Urinary bladder (tissue), 4 donors: Measurements from ENCODE around the gene KLHL8. TPM values are rescaled to one million over a fixed set of nuclear protein-coding genes. Genes with fewer than 3 reads are reported as not detected.

ENCODE experiments used
- DNase-seq: peaks from one replicate; pipeline ENCODE4 v3.0.0-alpha.2; 2015; ENCODE audit errors: extremely low spot score
- H3K27ac ChIP-seq: one replicate; pipeline ENCODE4 v1.5.1; 2013; ENCODE audit warnings: low read depth, mild to moderate bottlenecking, moderate library complexity
- H3K36me3 ChIP-seq: one replicate; pipeline ENCODE4 v1.6.1; 2013; ENCODE audit warnings: mild to moderate bottlenecking, moderate library complexity; ENCODE audit not compliant: insufficient read depth
- H3K4me1 ChIP-seq: one replicate; pipeline ENCODE4 v1.6.1; 2013; ENCODE audit warnings: mild to moderate bottlenecking, moderate library complexity; ENCODE audit not compliant: insufficient read depth
- H3K4me3 ChIP-seq: one replicate; pipeline ENCODE4 v1.5.1; 2013; ENCODE audit warnings: low read depth, low read length
- WGBS: extraction: QIAGEN DNeasy Blood & Tissue Kit; methylation state at CpG from one replicate; pipeline ENCODE4 v1.1.7; 2013; 5-methylcytosine and 5-hydroxymethylcytosine counted together
- polyA plus RNA-seq: library from polyadenylated mRNA; stranded (reverse); fragments of 200-250 nt; gene quantifications from one replicate; pipeline ENCODE4 v1.2.3, GENCODE V29; 2013
- total RNA-seq: library from RNA; depleted of rRNA; stranded (reverse); fragments of >200 nt; gene quantifications from one replicate; pipeline ENCODE4 v1.2.3, GENCODE V29; 2014
- donor health status: healthy with polysubstance abuse.
- donor health status: healthy.

The KLHL8 gene
- total and polyA plus RNA-seq, 2 donors, result 7.2 to 32.7 TPM

GRCh38 chr4:87216469-87216868, 3.9 kb downstream of the KLHL8 start:
- 99% methylated on average over 1 of the region's 1 CpG for WGBS

GRCh38 chr4:87213421-87214075, 6.9 kb downstream of the KLHL8 start:
- Histone ChIP-seq H3K4me1 (peaks cover 2% of the 10 kb centered on the region), H3K27ac (no peak overlapping the region)
- 74% methylated on average over 5 of the region's 5 CpGs for WGBS

More at GRCh38 chr4:87216469-87216868, 3.9 kb downstream of the KLHL8 start:
- no peak for DNase-seq
- Histone ChIP-seq H3K4me1 (peaks cover 2% of the 10 kb centered on the region), H3K4me3 (no peak overlapping the region), H3K36me3 (no peaks in the 10 kb centered on the region), H3K27ac (no peak overlapping the region)

GRCh38 chr4:87211249-87211952, 9.0 kb downstream of the KLHL8 start:
- Histone ChIP-seq H3K27ac (no peak overlapping the region), H3K4me1 (peaks cover 2% of the 10 kb centered on the region), H3K4me3 (no peak overlapping the region), H3K36me3 (no peaks in the 10 kb centered on the region)
- DNase-seq, result no peak
- WGBS, result 70% methylated on average over 5 of the region's 5 CpGs

More at GRCh38 chr4:87213421-87214075, 6.9 kb downstream of the KLHL8 start:
- no peak overlapping the region for H3K4me3 ChIP-seq
- no peak for DNase-seq
- no peaks in the 10 kb centered on the region for H3K36me3 ChIP-seq

- H3K36me3 ChIP-seq, result no peaks in the 10 kb centered on the region
- H3K4me3 ChIP-seq, result no peak overlapping the region
- no peak overlapping the region for H3K27ac ChIP-seq
- 80% methylated on average over 6 of the region's 6 CpGs for WGBS
- peaks cover 2% of the 10 kb centered on the region for H3K4me1 ChIP-seq
- no peak for DNase-seq
These were observed 10.7 kb downstream of the KLHL8 start for GRCh38 chr4:87209696-87210095.

- no peak for DNase-seq
- WGBS, result 79% methylated on average over 3 of the region's 3 CpGs
- no peak overlapping the region for H3K4me3 ChIP-seq
- no peaks in the 10 kb centered on the region for H3K36me3 ChIP-seq
- H3K27ac ChIP-seq, result no peak overlapping the region
- peaks cover 2% of the 10 kb centered on the region for H3K4me1 ChIP-seq
These were observed 11.2 kb downstream of the KLHL8 start for GRCh38 chr4:87209182-87209581.

GRCh38 chr4:87204559-87204958, 15.9 kb downstream of the KLHL8 start:
- DNase-seq, result no peak
- H3K4me3 ChIP-seq, result no peak overlapping the region
- 36% methylated on average over 1 of the region's 1 CpG for WGBS
- no peak overlapping the region for H3K27ac ChIP-seq
- no peaks in the 10 kb centered on the region for H3K36me3 ChIP-seq
- H3K4me1 ChIP-seq, result no peaks in the 10 kb centered on the region

- WGBS, result 95% methylated on average over 1 of the region's 1 CpG
- DNase-seq, result no peak
- H3K27ac ChIP-seq, result no peak overlapping the region
- H3K4me3 ChIP-seq, result no peak overlapping the region
- H3K4me1 ChIP-seq, result no peaks in the 10 kb centered on the region
- H3K36me3 ChIP-seq, result no peaks in the 10 kb centered on the region
These were observed 23.5 kb downstream of the KLHL8 start for GRCh38 chr4:87196927-87197326.

GRCh38 chr4:87196146-87196545, 24.3 kb downstream of the KLHL8 start:
- Histone ChIP-seq H3K4me3 (no peak overlapping the region), H3K27ac (no peak overlapping the region), H3K36me3 (no peaks in the 10 kb centered on the region), H3K4me1 (no peaks in the 10 kb centered on the region)
- 89% methylated on average over 2 of the region's 2 CpGs for WGBS
- no peak for DNase-seq

GRCh38 chr4:87193958-87194675, 26.3 kb downstream of the KLHL8 start:
- no peak overlapping the region for H3K27ac ChIP-seq
- 95% methylated on average over 4 of the region's 4 CpGs for WGBS
- H3K36me3 ChIP-seq, result no peaks in the 10 kb centered on the region
- no peak overlapping the region for H3K4me3 ChIP-seq
- DNase-seq, result no peak
- no peaks in the 10 kb centered on the region for H3K4me1 ChIP-seq

- H3K4me1 ChIP-seq, result no peaks in the 10 kb centered on the region
- WGBS, result 97% methylated on average over 3 of the region's 3 CpGs
These were observed 28.1 kb downstream of the KLHL8 start for GRCh38 chr4:87192145-87192919.

GRCh38 chr4:87188932-87189331, 31.5 kb downstream of the KLHL8 start:
- 94% methylated on average over 7 of the region's 7 CpGs for WGBS
- DNase-seq, result no peak
- H3K4me1 ChIP-seq, result no peaks in the 10 kb centered on the region
- H3K4me3 ChIP-seq, result no peak overlapping the region
- no peak overlapping the region for H3K27ac ChIP-seq
- no peaks in the 10 kb centered on the region for H3K36me3 ChIP-seq

More at GRCh38 chr4:87192145-87192919, 28.1 kb downstream of the KLHL8 start:
- DNase-seq, result no peak
- Histone ChIP-seq H3K4me3 (no peak overlapping the region), H3K27ac (no peak overlapping the region), H3K36me3 (no peaks in the 10 kb centered on the region)

GRCh38 chr4:87188048-87188447, 32.4 kb downstream of the KLHL8 start:
- H3K4me1 ChIP-seq, result no peaks in the 10 kb centered on the region
- DNase-seq, result no peak
- H3K4me3 ChIP-seq, result no peak overlapping the region
- H3K27ac ChIP-seq, result no peak overlapping the region
- 59% methylated on average over 2 of the region's 2 CpGs for WGBS
- no peaks in the 10 kb centered on the region for H3K36me3 ChIP-seq

- H3K27ac ChIP-seq, result no peak overlapping the region
- DNase-seq, result no peak
- WGBS, result 92% methylated on average over 5 of the region's 5 CpGs
- no peaks in the 10 kb centered on the region for H3K36me3 ChIP-seq
- H3K4me1 ChIP-seq, result no peaks in the 10 kb centered on the region
- no peak overlapping the region for H3K4me3 ChIP-seq
These were observed 35.1 kb downstream of the KLHL8 start for GRCh38 chr4:87185146-87185870.
